ENCODE results near the gene PSEN1. TPM values are rescaled to one million over a fixed set of nuclear protein-coding genes. Genes with fewer than 3 reads are reported as not detected.

Gene PSEN1
- total RNA-seq, 1 donor from 2014 or later = 31.7 TPM

- H3K4me3 ChIP-seq (ENCODE audit: low read depth, low read length) = no peak overlapping the region
- TF ChIP-seq CTCF (conservative IDR thresholded peaks at IDR 0.05; ENCODE audit: low read depth, low read length) = no peak
- no peak for DNase-seq (ENCODE audit: low read depth)
Measured at GRCh38 chr14:73258076-73258475, 121.8 kb downstream of the PSEN1 start.

- no peak overlapping the region for H3K4me3 ChIP-seq (ENCODE audit: low read depth, low read length)
- TF ChIP-seq CTCF (conservative IDR thresholded peaks at IDR 0.05; ENCODE audit: low read depth, low read length) = no peak
- no peak for DNase-seq (ENCODE audit: low read depth)
Measured at GRCh38 chr14:73258845-73259611, 122.7 kb downstream of the PSEN1 start.

GRCh38 chr14:73259837-73260236 lies 123.5 kb downstream of the PSEN1 start:
- DNase-seq (ENCODE audit: low read depth) = no peak
- no peak overlapping the region for H3K4me3 ChIP-seq (ENCODE audit: low read depth, low read length)
- TF ChIP-seq CTCF (conservative IDR thresholded peaks at IDR 0.05; ENCODE audit: low read depth, low read length) = no peak

GRCh38 chr14:73260574-73260973 lies 124.3 kb downstream of the PSEN1 start:
- no peak overlapping the region for H3K4me3 ChIP-seq (ENCODE audit: low read depth, low read length)
- no peak for TF ChIP-seq CTCF (conservative IDR thresholded peaks at IDR 0.05; ENCODE audit: low read depth, low read length)
- no peak for DNase-seq (ENCODE audit: low read depth)

GRCh38 chr14:73261075-73261474 lies 124.8 kb downstream of the PSEN1 start:
- no peak for DNase-seq (ENCODE audit: low read depth)
- H3K4me3 ChIP-seq (ENCODE audit: low read depth, low read length) = no peak overlapping the region
- no peak for TF ChIP-seq CTCF (conservative IDR thresholded peaks at IDR 0.05; ENCODE audit: low read depth, low read length)

- TF ChIP-seq CTCF (conservative IDR thresholded peaks at IDR 0.05; ENCODE audit: low read depth, low read length) = no peak
- DNase-seq (ENCODE audit: low read depth) = no peak
- no peak overlapping the region for H3K4me3 ChIP-seq (ENCODE audit: low read depth, low read length)
Measured at GRCh38 chr14:73261520-73262426, 125.5 kb downstream of the PSEN1 start.

Measured in epithelial cell of proximal tubule (primary cell).